Left renal cortex interstitium (tissue), 4 donors: ENCODE results near the gene PHETA1. TPM values are rescaled to one million over a fixed set of nuclear protein-coding genes. Genes with fewer than 3 reads are reported as not detected.
"Not testable (repeated sequence)": the region's sequence is repeated elsewhere in the genome, so short reads cannot be mapped to it uniquely, and the experiment has no call there.

Experiments
- DNase-seq, 4 donors: peaks; one replicate each; pipeline ENCODE4 v3.0.0-alpha.2; 2013; ENCODE audit warnings: low read depth in 4 of 4, low spot score in 2 of 4, missing footprints in 1 of 4
- polyA plus RNA-seq, 4 donors: library from polyadenylated mRNA; unstranded; fragments of 120-200 nt; gene quantifications; one replicate each; pipeline ENCODE4 v1.2.1, GENCODE V29; 2013; ENCODE audit not compliant: insufficient read length in 4 of 4

PHETA1 gene
- polyA plus RNA-seq, 4 donors: 11.9 to 17.0 (median 13.1) TPM

GRCh38 chr12:111352296-111352993 is 16.4 kb downstream of the PHETA1 start:
- DNase-seq: no peak

GRCh38 chr12:111351026-111351425 is 17.9 kb downstream of the PHETA1 start:
- no peak for DNase-seq

- DNase-seq: no peak
Measured at GRCh38 chr12:111349748-111350520, 19.0 kb downstream of the PHETA1 start.

- DNase-seq: no peak
Measured at GRCh38 chr12:111349101-111349747, 19.7 kb downstream of the PHETA1 start.

- DNase-seq: no peak
Measured at GRCh38 chr12:111347891-111348644, 20.8 kb downstream of the PHETA1 start.

GRCh38 chr12:111344254-111344875 is 24.5 kb downstream of the PHETA1 start:
- DNase-seq: no peak

GRCh38 chr12:111343181-111343580 is 25.7 kb downstream of the PHETA1 start:
- DNase-seq: no peak

- DNase-seq: no peak
Measured at GRCh38 chr12:111342376-111342775, 26.5 kb downstream of the PHETA1 start.

GRCh38 chr12:111341426-111342065 is 27.3 kb downstream of the PHETA1 start:
- no peak for DNase-seq

GRCh38 chr12:111340680-111341079 is 28.2 kb downstream of the PHETA1 start:
- not testable (repeated sequence) for DNase-seq

GRCh38 chr12:111340231-111340630 is 28.7 kb downstream of the PHETA1 start:
- DNase-seq: no peak

GRCh38 chr12:111339321-111339938 is 29.5 kb downstream of the PHETA1 start:
- DNase-seq: no peak

GRCh38 chr12:111338096-111338495 is 30.8 kb downstream of the PHETA1 start:
- DNase-seq: no peak

GRCh38 chr12:111337371-111337770 is 31.5 kb downstream of the PHETA1 start:
- DNase-seq: no peak

- DNase-seq: not testable (repeated sequence)
Measured at GRCh38 chr12:111336411-111336810, 32.5 kb downstream of the PHETA1 start.

- DNase-seq: no peak
Measured at GRCh38 chr12:111335811-111336210, 33.1 kb downstream of the PHETA1 start.

GRCh38 chr12:111335301-111335700 is 33.6 kb downstream of the PHETA1 start:
- not testable (repeated sequence) for DNase-seq

GRCh38 chr12:111334393-111334915 is 34.4 kb downstream of the PHETA1 start:
- DNase-seq: no peak
